ENCODE measurements around the gene SH3RF3.

Gene SH3RF3

GRCh38 chr2:109136542-109136941 is 7.5 kb downstream of the SH3RF3 start:
- in situ Hi-C loops (cut with MboI; ENCODE audit: low sequenced_read_pairs), result no loop called here
- Histone ChIP-seq H3K9me3 (no peaks in the 10 kb centered on the region), H3K36me3 (replicated peaks) (no peaks in the 10 kb centered on the region), H3K4me3 (no peak overlapping the region), H3K27me3 (ENCODE audit: low read depth) (peaks cover 28% of the 10 kb centered on the region), H3K4me1 (no peaks in the 10 kb centered on the region)
- peak in 1 of 2 experiments; percentile 3 for DNase-seq (ENCODE audit: low spot score in 2 of 2)

DNA sequence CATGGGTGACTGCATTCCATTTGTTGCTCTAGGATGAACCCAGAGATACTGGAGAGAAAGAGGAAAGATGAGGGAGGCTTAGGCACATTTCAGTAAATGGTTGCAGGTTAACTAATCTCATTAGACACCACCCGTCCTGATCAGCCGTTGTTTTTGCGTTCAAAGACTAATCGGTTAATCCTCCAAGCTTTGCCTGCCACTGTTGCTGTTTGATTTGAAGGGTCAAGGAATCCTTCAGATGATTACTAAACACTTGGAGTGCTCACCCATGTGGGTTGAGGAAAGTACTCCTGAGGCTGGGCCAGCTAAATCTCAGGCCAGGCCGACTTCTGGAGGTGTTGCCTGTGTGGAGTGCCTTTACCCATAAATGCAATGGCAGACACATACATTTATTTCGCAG is 8.6 kb downstream of the SH3RF3 start:
- no peaks in the 10 kb centered on the region for H3K9me3 ChIP-seq
- no peaks in the 10 kb centered on the region for H3K36me3 ChIP-seq (replicated peaks)
- H3K4me1 ChIP-seq, result no peaks in the 10 kb centered on the region
- peaks cover 28% of the 10 kb centered on the region for H3K27me3 ChIP-seq (ENCODE audit: low read depth)
- in situ Hi-C loops (cut with MboI; ENCODE audit: low sequenced_read_pairs), result no loop called here
- DNase-seq (ENCODE audit: low spot score in 2 of 2), result no peak
- H3K4me3 ChIP-seq, result no peak overlapping the region

DNA sequence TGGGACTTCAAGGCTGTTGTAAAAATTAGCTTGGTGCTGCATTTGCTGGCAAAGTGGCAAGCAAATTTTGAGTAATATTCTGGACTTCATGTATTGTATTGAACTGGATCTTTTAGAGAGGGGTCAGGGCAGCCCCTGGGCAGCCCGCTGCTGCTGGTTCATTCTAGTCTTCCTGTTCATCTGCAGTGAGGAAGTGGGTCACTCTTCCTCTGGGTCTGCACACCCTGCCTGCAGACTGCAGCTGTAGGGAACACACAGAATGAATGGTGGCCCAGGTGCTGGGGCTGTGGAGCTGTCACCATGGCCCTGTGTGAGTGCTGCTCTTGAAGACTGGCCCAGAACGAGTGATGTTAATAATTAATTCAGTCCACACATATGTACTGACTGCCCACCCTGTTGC is 9.4 kb downstream of the SH3RF3 start:
- Histone ChIP-seq H3K4me1 (no peaks in the 10 kb centered on the region), H3K27me3 (ENCODE audit: low read depth) (peaks cover 22% of the 10 kb centered on the region), H3K36me3 (replicated peaks) (no peaks in the 10 kb centered on the region), H3K9me3 (no peaks in the 10 kb centered on the region), H3K4me3 (no peak overlapping the region)
- no peak for DNase-seq (ENCODE audit: low spot score in 2 of 2)
- in situ Hi-C loops (cut with MboI; ENCODE audit: low sequenced_read_pairs), result no loop called here

DNA sequence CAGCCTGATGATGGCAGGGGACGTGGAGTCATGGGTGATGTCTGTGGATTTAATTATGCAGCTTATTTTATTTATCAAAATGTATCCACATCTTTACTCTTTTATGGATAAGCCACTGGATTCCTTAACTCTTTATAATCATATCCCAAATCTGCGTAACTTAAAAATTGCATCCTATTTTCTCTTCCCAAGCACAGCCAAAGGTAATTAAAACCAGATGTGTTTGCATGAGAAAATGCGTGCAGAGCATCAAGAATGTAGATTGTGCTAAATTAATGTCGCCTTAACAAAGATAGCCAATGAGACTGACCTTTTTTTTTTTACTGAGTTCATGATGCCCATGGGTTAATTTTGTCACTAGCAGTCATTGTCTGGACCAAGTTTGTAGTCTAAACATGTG is 10.0 kb downstream of the SH3RF3 start:
- H3K4me3 ChIP-seq, result no peak overlapping the region
- in situ Hi-C loops (cut with MboI; ENCODE audit: low sequenced_read_pairs), result no loop called here
- no peak for DNase-seq (ENCODE audit: low spot score in 2 of 2)
- no peaks in the 10 kb centered on the region for H3K9me3 ChIP-seq
- H3K27me3 ChIP-seq (ENCODE audit: low read depth), result peaks cover 22% of the 10 kb centered on the region
- no peaks in the 10 kb centered on the region for H3K36me3 ChIP-seq (replicated peaks)
- no peaks in the 10 kb centered on the region for H3K4me1 ChIP-seq

- in situ Hi-C loops (cut with MboI; ENCODE audit: low sequenced_read_pairs), result no loop called here
- no peak for DNase-seq (ENCODE audit: low spot score in 2 of 2)
- H3K36me3 ChIP-seq (replicated peaks), result no peaks in the 10 kb centered on the region
- no peaks in the 10 kb centered on the region for H3K4me1 ChIP-seq
- peaks cover 22% of the 10 kb centered on the region for H3K27me3 ChIP-seq (ENCODE audit: low read depth)
- no peak overlapping the region for H3K4me3 ChIP-seq
- no peaks in the 10 kb centered on the region for H3K9me3 ChIP-seq
These were observed 10.9 kb downstream of the SH3RF3 start for GRCh38 chr2:109139865-109140396.

GRCh38 chr2:109141006-109141600 is 12.1 kb downstream of the SH3RF3 start:
- Histone ChIP-seq H3K4me1 (no peaks in the 10 kb centered on the region), H3K36me3 (replicated peaks) (no peaks in the 10 kb centered on the region), H3K4me3 (no peak overlapping the region), H3K27me3 (ENCODE audit: low read depth) (peaks cover 21% of the 10 kb centered on the region), H3K9me3 (no peaks in the 10 kb centered on the region)
- DNase-seq (ENCODE audit: low spot score in 2 of 2), result no peak
- in situ Hi-C loops (cut with MboI; ENCODE audit: low sequenced_read_pairs), result no loop called here

DNA sequence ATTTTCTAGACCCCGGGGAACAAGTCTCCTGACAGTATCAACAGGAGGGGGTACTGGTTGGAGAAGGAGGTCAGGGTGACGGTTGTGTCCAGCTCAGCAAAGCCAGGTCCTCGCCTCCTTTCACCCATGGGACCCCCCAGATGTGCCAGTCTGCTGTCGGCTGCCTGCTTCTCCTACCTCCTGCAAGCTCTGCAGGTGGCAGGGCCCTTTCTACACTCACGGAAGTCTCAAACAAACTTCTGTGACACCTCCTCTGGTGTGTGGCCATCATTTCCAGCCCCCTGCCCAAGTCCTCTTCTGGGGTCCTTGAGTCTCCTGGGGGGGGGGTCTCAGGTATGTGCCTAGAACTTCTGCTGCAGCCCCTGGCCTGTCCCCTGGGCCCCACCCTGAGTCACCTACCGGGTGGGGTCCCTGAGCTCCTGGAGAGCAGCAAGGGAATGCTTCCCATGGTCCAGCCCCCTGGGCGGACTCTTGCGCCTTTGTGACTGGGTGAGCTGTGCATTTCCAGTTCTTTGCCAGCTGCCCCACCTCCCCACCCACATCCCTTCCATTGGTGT is 12.8 kb downstream of the SH3RF3 start:
- in situ Hi-C loops (cut with MboI; ENCODE audit: low sequenced_read_pairs), result no loop called here
- H3K9me3 ChIP-seq, result no peaks in the 10 kb centered on the region
- DNase-seq (ENCODE audit: low spot score in 2 of 2), result no peak
- peaks cover 17% of the 10 kb centered on the region for H3K27me3 ChIP-seq (ENCODE audit: low read depth)
- H3K36me3 ChIP-seq (replicated peaks), result no peaks in the 10 kb centered on the region
- H3K4me1 ChIP-seq, result no peaks in the 10 kb centered on the region
- H3K4me3 ChIP-seq, result no peak overlapping the region

- DNase-seq (ENCODE audit: low spot score in 2 of 2), result no peak
- no peaks in the 10 kb centered on the region for H3K4me1 ChIP-seq
- no peak overlapping the region for H3K4me3 ChIP-seq
- peaks cover 13% of the 10 kb centered on the region for H3K27me3 ChIP-seq (ENCODE audit: low read depth)
- H3K9me3 ChIP-seq, result no peaks in the 10 kb centered on the region
- no peaks in the 10 kb centered on the region for H3K36me3 ChIP-seq (replicated peaks)
- in situ Hi-C loops (cut with MboI; ENCODE audit: low sequenced_read_pairs), result no loop called here
These were observed 13.6 kb downstream of the SH3RF3 start for GRCh38 chr2:109142416-109143210.

- Histone ChIP-seq H3K36me3 (replicated peaks) (no peaks in the 10 kb centered on the region), H3K27me3 (ENCODE audit: low read depth) (peaks cover 7% of the 10 kb centered on the region), H3K4me1 (no peaks in the 10 kb centered on the region), H3K4me3 (no peak overlapping the region), H3K9me3 (no peaks in the 10 kb centered on the region)
- in situ Hi-C loops (cut with MboI; ENCODE audit: low sequenced_read_pairs), result no loop called here
- DNase-seq (ENCODE audit: low spot score in 2 of 2), result no peak
These were observed 14.5 kb downstream of the SH3RF3 start for GRCh38 chr2:109143214-109144187.

- DNase-seq (ENCODE audit: low spot score in 2 of 2), result no peak
- no peaks in the 10 kb centered on the region for H3K36me3 ChIP-seq (replicated peaks)
- no peaks in the 10 kb centered on the region for H3K9me3 ChIP-seq
- H3K4me3 ChIP-seq, result no peak overlapping the region
- in situ Hi-C loops (cut with MboI; ENCODE audit: low sequenced_read_pairs), result no loop called here
- no peaks in the 10 kb centered on the region for H3K4me1 ChIP-seq
- peaks cover 6% of the 10 kb centered on the region; the same call in 1 of the 2 replicates for H3K27me3 ChIP-seq (ENCODE audit: low read depth)
These were observed 15.3 kb downstream of the SH3RF3 start for GRCh38 chr2:109144271-109144670.

DNA sequence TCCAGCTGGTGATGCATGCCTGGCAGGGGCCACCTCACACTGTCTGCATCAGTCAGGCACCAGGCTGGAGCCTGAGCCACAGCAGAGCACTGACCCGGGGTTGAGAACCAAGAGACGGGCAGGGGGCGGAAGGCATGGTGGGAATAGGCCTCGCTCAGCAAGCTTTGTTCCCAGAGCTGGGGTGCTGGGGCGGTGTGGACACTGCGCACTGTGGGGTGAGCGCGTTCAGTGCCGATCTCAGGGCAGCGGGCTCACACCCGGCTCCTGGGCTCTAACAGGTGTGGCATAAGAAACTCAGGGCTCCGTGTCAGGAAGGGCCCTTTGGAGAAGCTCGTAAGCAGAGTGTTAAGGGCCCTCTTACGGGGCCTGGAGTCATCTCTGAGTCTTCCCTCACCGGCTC is 15.7 kb downstream of the SH3RF3 start:
- Histone ChIP-seq H3K27me3 (ENCODE audit: low read depth) (peaks cover 2% of the 10 kb centered on the region; the same call in 1 of the 2 replicates), H3K36me3 (replicated peaks) (no peaks in the 10 kb centered on the region), H3K4me1 (no peaks in the 10 kb centered on the region), H3K9me3 (no peaks in the 10 kb centered on the region), H3K4me3 (no peak overlapping the region)
- in situ Hi-C loops (cut with MboI; ENCODE audit: low sequenced_read_pairs), result no loop called here
- no peak for DNase-seq (ENCODE audit: low spot score in 2 of 2)

DNA sequence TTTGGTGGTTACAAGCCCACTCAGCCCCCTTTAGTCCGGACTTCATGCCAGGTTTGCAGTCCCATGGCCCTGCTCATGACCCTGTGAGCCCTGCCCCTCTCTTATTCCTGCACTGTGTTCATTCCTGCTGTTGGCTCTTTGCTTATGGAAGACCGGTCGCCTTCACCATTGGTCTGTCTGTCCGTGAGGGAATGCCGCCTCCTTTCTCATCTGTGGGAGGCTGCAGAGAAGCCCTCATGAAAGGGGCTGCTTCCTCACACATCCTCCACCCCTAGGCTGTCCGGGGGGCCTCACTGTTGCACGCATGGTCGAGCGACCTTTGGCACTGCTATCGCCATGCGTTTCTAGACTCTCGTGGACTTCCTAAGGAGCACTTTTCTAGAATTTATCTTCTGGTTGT is 16.3 kb downstream of the SH3RF3 start:
- Histone ChIP-seq H3K4me1 (no peaks in the 10 kb centered on the region), H3K9me3 (no peaks in the 10 kb centered on the region), H3K27me3 (ENCODE audit: low read depth) (peaks cover 2% of the 10 kb centered on the region; the same call in 1 of the 2 replicates), H3K4me3 (no peak overlapping the region), H3K36me3 (replicated peaks) (no peaks in the 10 kb centered on the region)
- DNase-seq (ENCODE audit: low spot score in 2 of 2), result no peak
- in situ Hi-C loops (cut with MboI; ENCODE audit: low sequenced_read_pairs), result no loop called here

DNA sequence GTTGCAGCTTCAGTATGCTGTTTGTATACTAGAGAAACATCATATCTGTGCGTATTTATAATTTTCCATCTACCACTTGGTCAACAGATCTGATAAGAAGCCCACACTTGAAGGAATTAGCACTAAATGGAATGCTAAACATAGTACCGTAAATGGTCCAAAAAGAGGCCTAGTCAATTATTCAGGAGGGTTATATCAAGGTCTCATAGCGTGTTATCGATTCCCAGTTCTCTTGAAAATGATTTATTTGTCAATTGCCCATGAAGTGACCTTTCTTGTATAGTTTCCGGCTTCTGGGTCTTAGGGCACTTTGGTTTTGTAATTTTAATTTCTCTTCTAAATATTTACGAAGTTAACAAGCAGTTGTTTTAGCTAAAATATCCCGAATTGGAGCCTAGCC is 18.4 kb downstream of the SH3RF3 start:
- Histone ChIP-seq H3K9me3 (no peaks in the 10 kb centered on the region), H3K27me3 (ENCODE audit: low read depth) (peaks cover 2% of the 10 kb centered on the region; the same call in 1 of the 2 replicates), H3K4me3 (no peak overlapping the region), H3K36me3 (replicated peaks) (no peaks in the 10 kb centered on the region), H3K4me1 (no peaks in the 10 kb centered on the region)
- in situ Hi-C loops (cut with MboI; ENCODE audit: low sequenced_read_pairs), result no loop called here
- no peak for DNase-seq (ENCODE audit: low spot score in 2 of 2)

All from HAP-1 (cell line).